HepG2 (cell line): Measurements from ENCODE around the gene PBOV1. TPM values are rescaled to one million over a fixed set of nuclear protein-coding genes. Genes with fewer than 3 reads are reported as not detected.

ENCODE experiments used
- BCL6 ChIP-seq: IDR thresholded peaks from 2 replicates; pipeline ENCODE4 v1.6.1; 2016; ENCODE audit warnings: missing genetic modification reagents, missing compliant biosample characterization
- ERF ChIP-seq: IDR thresholded peaks from 2 replicates; pipeline ENCODE4 v1.6.1; 2018; ENCODE audit warnings: missing biosample characterization, missing genetic modification reagents
- HMG20A ChIP-seq: IDR thresholded peaks from 2 replicates; pipeline ENCODE4 v1.6.1; 2016; ENCODE audit warnings: borderline replicate concordance
- HMG20B ChIP-seq: conservative IDR thresholded peaks from 2 replicates; pipeline ENCODE4 v1.6.1; 2016; ENCODE audit warnings: missing genetic modification reagents, missing compliant biosample characterization
- HNF1A ChIP-seq, 2 experiments: sonication (generic) in 1 of 2; formaldehyde crosslinking in 1 of 2; IDR thresholded peaks; 2 replicates each; pipeline versions ENCODE4 v1.4.0 to v1.6.1; 2016 to 2020; ENCODE audit warnings: borderline replicate concordance in 1 of 2, low read depth in 1 of 2, mild to moderate bottlenecking in 1 of 2, missing genetic modification reagents in 1 of 2
- KAT8 ChIP-seq: IDR thresholded peaks from 2 replicates; pipeline ENCODE4 v1.6.1; 2016; ENCODE audit warnings: missing genetic modification reagents, missing compliant biosample characterization
- KDM6A ChIP-seq: IDR thresholded peaks from 2 replicates; pipeline ENCODE4 v1.6.1; 2016; ENCODE audit warnings: low read depth
- MED1 ChIP-seq: sonication (generic); formaldehyde crosslinking; IDR thresholded peaks from 2 replicates; pipeline ENCODE4 v1.4.0; 2020; ENCODE audit warnings: missing genetic modification reagents
- NCOR1 ChIP-seq: fragments of 200-600 bp; sonication (generic); IDR thresholded peaks from 2 replicates; pipeline ENCODE4 v1.7.0; 2017; ENCODE audit warnings: antibody characterized with exemption, low read length, borderline replicate concordance
- SKI ChIP-seq: fragments of 450-650 bp; IDR thresholded peaks from one replicate; pipeline ENCODE4 v1.6.1; 2018; ENCODE audit warnings: mild to moderate bottlenecking; ENCODE audit not compliant: partially characterized antibody
- SOX5 ChIP-seq: IDR thresholded peaks from 2 replicates; pipeline ENCODE4 v1.6.1; 2016; ENCODE audit warnings: borderline replicate concordance
- ZGPAT ChIP-seq: IDR thresholded peaks from 2 replicates; pipeline ENCODE4 v1.6.1; 2016; ENCODE audit warnings: mild to moderate bottlenecking
- ZNF609 ChIP-seq: sonication (generic); formaldehyde crosslinking; IDR thresholded peaks from 2 replicates; pipeline ENCODE4 v1.4.0; 2020; ENCODE audit warnings: mild to moderate bottlenecking, missing genetic modification reagents, borderline replicate concordance
- ZNF629 ChIP-seq: sonication (generic); formaldehyde crosslinking; conservative IDR thresholded peaks from 2 replicates; pipeline ENCODE4 v1.5.0; 2020; ENCODE audit warnings: missing genetic modification reagents
- ZNF75D ChIP-seq: sonication (generic); formaldehyde crosslinking; IDR thresholded peaks from 2 replicates; pipeline ENCODE4 v1.8.1; 2023; ENCODE audit warnings: missing genetic modification reagents, mild to moderate bottlenecking, borderline replicate concordance
- polyA plus RNA-seq, 8 experiments: library from polyadenylated mRNA; depleted of rRNA in 3 of 8; stranded (reverse) in 7 of 8; unstranded in 1 of 8; fragments of >200 nt; fragmentation: Illumina TruSeq in 4 of 8; extraction: Trizol in 4 of 8; gene quantifications; 2 replicates each; pipeline versions ENCODE4 v1.2.1 to v1.2.3, GENCODE V29; 2011 to 2016; ENCODE audit warnings: low read depth in 4 of 8, missing spikeins in 1 of 8, mixed read lengths in 1 of 8; ENCODE audit not compliant: insufficient read depth in 1 of 8
- total RNA-seq, 5 experiments: library from RNA; depleted of rRNA; stranded (reverse); fragments of >200 nt; fragmentation: Illumina TruSeq; extraction: Trizol; gene quantifications; 2 replicates each; pipeline ENCODE4 v1.2.3, GENCODE V29; 2016; ENCODE audit warnings: low read depth in 1 of 5
- TF ChIP-seq, protein P1 (sequence below): sonication (generic); formaldehyde crosslinking; conservative IDR thresholded peaks from 2 replicates; pipeline ENCODE4 v1.4.0; 2020; ENCODE audit warnings: missing genetic modification reagents
- TF ChIP-seq, protein P2 (sequence below): sonication (generic); formaldehyde crosslinking; IDR thresholded peaks from 2 replicates; pipeline ENCODE4 v1.8.1; 2023; ENCODE audit warnings: mild to moderate bottlenecking, moderate library complexity, missing genetic modification reagents

The PBOV1 gene
- total and polyA plus RNA-seq, 2 of the 13 experiments (the other 11 are each of a cell fraction or from before 2014, with no cell fraction given), result not detected

- TF ChIP-seq ZNF609 (CRISPR knock-in tag) (peak; percentile 53; the same call in 1 of the 2 replicates), NCOR1 (peak; percentile 73; the same call in 1 of the 2 replicates), SKI (peak; percentile 81), ZNF629 (0 out of 2 replicates have a peak, but pooled peaks have one; percentile 22), HMG20B (CRISPR knock-in tag) (no peak), BCL6 (peak; percentile 85), MED1 (CRISPR knock-in tag) (peak; percentile 71), KAT8 (CRISPR knock-in tag) (no peak), HMG20A (CRISPR knock-in tag) (peak; percentile 72; the same call in 1 of the 2 replicates), ERF (peak; percentile 23), ZNF75D (no peak), HNF1A (IDR thresholded peaks at IDR 0.05; ENCODE audit: low read depth) (peak; percentile 81), HNF1A (CRISPR knock-in tag; IDR thresholded peaks at IDR 0.05; ENCODE audit: borderline replicate concordance) (no peak; the same call in 1 of the 2 replicates), SOX5 (CRISPR knock-in tag) (peak; percentile 93), KDM6A (CRISPR knock-in tag) (peak; percentile 66; the same call in 1 of the 2 replicates), ZGPAT (CRISPR knock-in tag) (peak; percentile 69)
- TF ChIP-seq, protein P1, sequence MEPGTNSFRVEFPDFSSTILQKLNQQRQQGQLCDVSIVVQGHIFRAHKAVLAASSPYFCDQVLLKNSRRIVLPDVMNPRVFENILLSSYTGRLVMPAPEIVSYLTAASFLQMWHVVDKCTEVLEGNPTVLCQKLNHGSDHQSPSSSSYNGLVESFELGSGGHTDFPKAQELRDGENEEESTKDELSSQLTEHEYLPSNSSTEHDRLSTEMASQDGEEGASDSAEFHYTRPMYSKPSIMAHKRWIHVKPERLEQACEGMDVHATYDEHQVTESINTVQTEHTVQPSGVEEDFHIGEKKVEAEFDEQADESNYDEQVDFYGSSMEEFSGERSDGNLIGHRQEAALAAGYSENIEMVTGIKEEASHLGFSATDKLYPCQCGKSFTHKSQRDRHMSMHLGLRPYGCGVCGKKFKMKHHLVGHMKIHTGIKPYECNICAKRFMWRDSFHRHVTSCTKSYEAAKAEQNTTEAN (CRISPR knock-in tag), result 0 out of 2 replicates have a peak, but pooled peaks have one; percentile 49
- TF ChIP-seq, protein P2, sequence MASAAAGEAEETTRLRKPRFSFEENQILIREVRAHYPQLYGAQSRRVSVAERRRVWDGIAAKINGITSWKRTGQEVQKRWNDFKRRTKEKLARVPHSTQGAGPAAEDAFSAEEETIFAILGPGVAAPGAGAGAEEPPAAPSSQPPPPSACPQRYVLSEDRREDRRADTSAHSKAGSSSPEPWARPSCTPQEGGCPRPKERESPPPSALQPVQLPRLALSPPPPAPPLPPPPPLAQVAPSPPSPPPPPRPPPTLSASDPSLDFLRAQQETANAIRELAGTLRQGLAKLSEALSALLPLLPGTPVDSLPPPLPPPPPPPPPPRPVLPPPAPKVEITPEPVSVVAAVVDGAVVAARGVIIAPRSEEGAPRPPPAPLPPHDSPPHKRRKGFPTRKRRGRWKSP, result peak; percentile 26; the same call in 1 of the 2 replicates
Measured at GRCh38 chr6:138257638-138258040, 39.3 kb upstream of the PBOV1 start (continued).
